Left ventricle myocardium inferior (tissue), 1 donor: Measurements from ENCODE around the gene HOXA1. TPM values are rescaled to one million over a fixed set of nuclear protein-coding genes. Genes with fewer than 3 reads are reported as not detected.

Experiments
- DNase-seq: peaks from one replicate; pipeline ENCODE4 v3.0.0-alpha.2; 2020
- H3K27ac ChIP-seq: fragments of 200-600 bp; replicated peaks from 2 replicates; pipeline ENCODE4 v1.8.0; 2021
- H3K27me3 ChIP-seq: fragments of 200-600 bp; 2 replicates; pipeline ENCODE4 v1.8.0; 2021; ENCODE audit warnings: low read depth
- H3K36me3 ChIP-seq: fragments of 200-600 bp; 2 replicates; pipeline ENCODE4 v1.8.0; 2021
- H3K4me1 ChIP-seq: fragments of 200-600 bp; 2 replicates; pipeline ENCODE4 v1.8.0; 2021
- H3K4me3 ChIP-seq: fragments of 200-600 bp; 2 replicates; pipeline ENCODE4 v1.8.0; 2021; ENCODE audit warnings: mild to moderate bottlenecking, moderate library complexity
- H3K9me3 ChIP-seq: fragments of 200-600 bp; replicated peaks from 2 replicates; pipeline ENCODE4 v1.8.0; 2021
- CTCF ChIP-seq: fragments of 200-600 bp; IDR thresholded peaks from 2 replicates; pipeline ENCODE4 v1.8.0; 2021; ENCODE audit warnings: antibody characterized with exemption, mild to moderate bottlenecking, borderline replicate concordance
- intact Hi-C: fragments of 100-400 bp; cut with micrococcal nuclease; formaldehyde crosslinking; loops from one replicate; pipeline ENCODE4 v1.11.0; 2022
- total RNA-seq: library from RNA; stranded (reverse); fragmentation: NEBNext Ultra II Directional; extraction: Animal tissue kit (Norgen Biotek cat#: 25700); gene quantifications from one replicate; pipeline ENCODE4 v1.2.1, GENCODE V29; 2021
- donor health status: DM: no; HTN: yes; CAD: no; lungs with severe emphysema.

HOXA1 gene
- total RNA-seq, 1 donor from 2014 or later, result not detected

- intact Hi-C loops, result no loop called here
- Histone ChIP-seq H3K4me1 (no peaks in the 10 kb centered on the region), H3K27me3 (peaks cover 74% of the 10 kb centered on the region), H3K27ac (no peak overlapping the region), H3K9me3 (peaks cover 12% of the 10 kb centered on the region), H3K4me3 (no peak overlapping the region), H3K36me3 (no peaks in the 10 kb centered on the region)
- no peak for DNase-seq
- TF ChIP-seq CTCF, result no peak
Observed at GRCh38 chr7:27079234-27079975, 16.4 kb downstream of the HOXA1 start.

GRCh38 chr7:27078616-27079233 lies 17.1 kb downstream of the HOXA1 start:
- no peak for DNase-seq
- intact Hi-C loops, result no loop called here
- no peak overlapping the region for H3K4me3 ChIP-seq
- no peaks in the 10 kb centered on the region for H3K4me1 ChIP-seq
- no peak overlapping the region for H3K27ac ChIP-seq
- peaks cover 12% of the 10 kb centered on the region for H3K9me3 ChIP-seq
- H3K36me3 ChIP-seq, result no peaks in the 10 kb centered on the region
- peaks cover 74% of the 10 kb centered on the region for H3K27me3 ChIP-seq
- TF ChIP-seq CTCF, result no peak

DNA sequence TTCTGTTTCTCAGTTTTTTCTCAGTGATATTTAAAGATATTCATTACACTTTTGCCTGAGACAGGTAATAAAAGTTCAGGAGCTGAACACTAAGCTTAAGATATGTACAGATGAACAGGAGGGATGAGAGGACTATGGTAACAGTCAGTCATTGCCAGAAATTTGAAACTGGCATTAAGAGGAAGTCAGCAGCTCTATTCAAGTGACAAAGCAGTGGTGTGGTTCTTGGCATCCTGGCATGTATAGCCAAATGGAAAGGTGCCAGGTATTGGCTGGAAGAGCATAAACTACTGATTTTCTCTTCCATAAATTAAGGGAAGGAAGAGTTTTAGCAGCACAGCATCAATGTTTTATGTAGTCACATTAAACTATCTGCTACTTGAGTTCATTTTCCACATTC lies 22.7 kb downstream of the HOXA1 start:
- H3K27me3 ChIP-seq, result peaks cover 69% of the 10 kb centered on the region
- no peak overlapping the region for H3K27ac ChIP-seq
- peaks cover 12% of the 10 kb centered on the region for H3K9me3 ChIP-seq
- TF ChIP-seq CTCF, result no peak
- intact Hi-C loops, result no loop called here
- DNase-seq, result no peak
- no peaks in the 10 kb centered on the region for H3K4me1 ChIP-seq
- H3K4me3 ChIP-seq, result no peak overlapping the region
- no peaks in the 10 kb centered on the region for H3K36me3 ChIP-seq

DNA sequence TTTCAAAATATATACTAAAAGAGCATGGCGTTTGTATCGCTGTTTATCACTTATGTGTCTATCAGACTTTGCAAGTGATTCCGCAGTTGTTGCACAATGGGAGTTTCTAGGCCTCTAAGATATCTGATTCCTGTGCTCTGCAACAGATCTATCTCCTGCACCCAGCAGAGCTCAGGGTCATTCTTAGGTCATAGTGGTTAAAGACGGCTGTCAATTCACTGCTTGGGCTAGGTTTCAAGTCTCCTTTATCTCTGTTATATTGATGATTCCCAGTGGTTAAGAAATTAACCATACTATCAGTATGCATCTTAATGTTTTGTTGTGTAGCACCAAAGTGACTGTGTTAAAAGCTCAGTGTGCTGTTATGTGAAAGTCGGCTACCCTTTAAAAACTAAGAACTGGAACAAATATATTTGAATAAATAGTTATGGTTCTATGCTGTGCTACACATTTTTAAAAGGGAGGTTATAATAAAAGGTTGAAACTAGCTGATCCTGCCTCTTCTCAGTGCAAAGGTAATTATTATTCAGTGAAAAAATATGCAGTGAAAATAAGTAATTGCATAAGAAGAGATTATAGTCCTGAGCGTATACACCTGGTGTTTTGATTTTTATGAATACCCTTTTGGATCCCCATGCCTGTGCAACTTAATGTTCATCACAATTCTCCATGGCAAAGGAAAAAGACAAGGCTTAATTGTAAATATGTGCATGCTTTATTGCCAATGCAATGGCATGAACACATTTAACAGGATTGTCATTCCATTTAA lies 24.0 kb downstream of the HOXA1 start:
- intact Hi-C loops, result no loop called here
- no peaks in the 10 kb centered on the region for H3K4me1 ChIP-seq
- H3K27ac ChIP-seq, result no peak overlapping the region

More for the DNA sequence above, 24.0 kb downstream of the HOXA1 start:
- DNase-seq, result no peak
- no peak for TF ChIP-seq CTCF
- H3K4me3 ChIP-seq, result no peak overlapping the region
- peaks cover 12% of the 10 kb centered on the region for H3K9me3 ChIP-seq
- peaks cover 71% of the 10 kb centered on the region for H3K27me3 ChIP-seq
- no peaks in the 10 kb centered on the region for H3K36me3 ChIP-seq
